Large intestine (tissue), 3 donors: ENCODE data around the gene KARS1. TPM values are rescaled to one million over a fixed set of nuclear protein-coding genes. Genes with fewer than 3 reads are reported as not detected.

Source experiments
- DNase-seq, 2 donors: peaks; one replicate each; pipeline versions ENCODE4 v3.0.0 to v3.0.0-alpha.2; 2013
- H3K27ac ChIP-seq: one replicate; pipeline ENCODE4 v1.5.1; 2013; ENCODE audit warnings: low read length
- H3K27me3 ChIP-seq: 2 replicates; pipeline ENCODE4 v1.6.1; 2013; ENCODE audit warnings: low read length; ENCODE audit not compliant: control insufficient read depth, insufficient read depth
- H3K36me3 ChIP-seq: 2 replicates; pipeline ENCODE4 v1.6.1; 2013; ENCODE audit warnings: low read length; ENCODE audit not compliant: control insufficient read depth, insufficient read depth
- H3K4me1 ChIP-seq: one replicate; pipeline ENCODE4 v1.6.1; 2013; ENCODE audit warnings: low read length; ENCODE audit not compliant: control insufficient read depth, insufficient read depth
- H3K4me3 ChIP-seq: one replicate; pipeline ENCODE4 v1.5.1; 2013; ENCODE audit warnings: low read length
- H3K9me3 ChIP-seq: one replicate; pipeline ENCODE4 v1.6.1; 2013; ENCODE audit warnings: mild to moderate bottlenecking, low read depth, low read length, moderate library complexity; ENCODE audit not compliant: control insufficient read depth
- whole genome bisulfite sequencing: methylation state at CpG from one replicate; pipeline ENCODE4 v1.1.5; 2013; ENCODE audit warnings: low lambda C conversion rate; ENCODE audit not compliant: insufficient coverage; 5-methylcytosine and 5-hydroxymethylcytosine counted together
- polyA plus RNA-seq: library from polyadenylated mRNA; unstranded; fragments of 120-200 nt; gene quantifications from one replicate; pipeline ENCODE4 v1.2.1, GENCODE V29; 2013

Gene KARS1
- polyA plus RNA-seq, 1 donor = 100 TPM

- H3K27ac ChIP-seq = peak overlapping the region; percentile 79
- no peaks in the 10 kb centered on the region for H3K9me3 ChIP-seq
- WGBS = 100% methylated on average over 1 of the region's 8 CpGs
- no peak overlapping the region for H3K4me3 ChIP-seq
- H3K27me3 ChIP-seq = no peaks in the 10 kb centered on the region
- peaks cover 3% of the 10 kb centered on the region for H3K36me3 ChIP-seq
- DNase-seq = peak; percentile 31 to 57
- no peaks in the 10 kb centered on the region for H3K4me1 ChIP-seq
These were observed 56.3 kb downstream of the KARS1 start for GRCh38 chr16:75590920-75591843.

GRCh38 chr16:75589306-75589705, 58.2 kb downstream of the KARS1 start:
- Histone ChIP-seq H3K4me1 (no peaks in the 10 kb centered on the region), H3K36me3 (peaks cover 3% of the 10 kb centered on the region), H3K9me3 (no peaks in the 10 kb centered on the region), H3K4me3 (no peak overlapping the region), H3K27me3 (no peaks in the 10 kb centered on the region), H3K27ac (no peak overlapping the region)
- no CpG with 5 or more reads among the region's 3 CpGs for WGBS
- DNase-seq = no peak

- Histone ChIP-seq H3K27ac (no peak overlapping the region), H3K9me3 (no peaks in the 10 kb centered on the region)
- no CpG with 5 or more reads among the region's 4 CpGs for WGBS
These were observed 58.7 kb downstream of the KARS1 start for GRCh38 chr16:75588716-75589115.

GRCh38 chr16:75584108-75584507, 63.4 kb downstream of the KARS1 start:
- Histone ChIP-seq H3K36me3 (peaks cover 5% of the 10 kb centered on the region), H3K4me1 (no peaks in the 10 kb centered on the region), H3K4me3 (no peak overlapping the region), H3K27ac (no peak overlapping the region), H3K9me3 (no peaks in the 10 kb centered on the region), H3K27me3 (no peaks in the 10 kb centered on the region)
- DNase-seq = no peak
- WGBS = 100% methylated on average over 1 of the region's 3 CpGs

More at GRCh38 chr16:75588716-75589115, 58.7 kb downstream of the KARS1 start:
- Histone ChIP-seq H3K36me3 (peaks cover under 1% of the 10 kb centered on the region), H3K4me3 (no peak overlapping the region), H3K4me1 (no peaks in the 10 kb centered on the region), H3K27me3 (no peaks in the 10 kb centered on the region)
- no peak for DNase-seq

GRCh38 chr16:75579281-75579834, 68.1 kb downstream of the KARS1 start:
- H3K36me3 ChIP-seq = peaks cover 47% of the 10 kb centered on the region

GRCh38 chr16:75578725-75579124, 68.7 kb downstream of the KARS1 start:
- Histone ChIP-seq H3K36me3 (peaks cover 53% of the 10 kb centered on the region), H3K27me3 (no peaks in the 10 kb centered on the region), H3K4me3 (no peak overlapping the region), H3K27ac (no peak overlapping the region), H3K4me1 (no peaks in the 10 kb centered on the region), H3K9me3 (no peaks in the 10 kb centered on the region)
- 83% methylated on average over 1 of the region's 2 CpGs for WGBS
- DNase-seq = no peak

More at GRCh38 chr16:75579281-75579834, 68.1 kb downstream of the KARS1 start:
- 100% methylated on average over 1 of the region's 7 CpGs for WGBS
- no peak for DNase-seq
- Histone ChIP-seq H3K4me1 (no peaks in the 10 kb centered on the region), H3K27ac (no peak overlapping the region), H3K9me3 (no peaks in the 10 kb centered on the region), H3K27me3 (no peaks in the 10 kb centered on the region), H3K4me3 (no peak overlapping the region)

- DNase-seq = no peak
- no CpG with 5 or more reads among the region's 7 CpGs for WGBS
These were observed 69.3 kb downstream of the KARS1 start for GRCh38 chr16:75578212-75578611.

More at GRCh38 chr16:75578212-75578611, 69.3 kb downstream of the KARS1 start:
- Histone ChIP-seq H3K9me3 (no peaks in the 10 kb centered on the region), H3K4me1 (no peaks in the 10 kb centered on the region), H3K27ac (no peak overlapping the region), H3K4me3 (no peak overlapping the region), H3K27me3 (no peaks in the 10 kb centered on the region), H3K36me3 (peaks cover 58% of the 10 kb centered on the region)

Other genes starting within 250 kb of the KARS1 start
- 121 TPM for gene CFDP1, start 214.2 kb downstream of the KARS1 start, polyA plus RNA-seq
- gene TMEM170A, start 183.0 kb downstream of the KARS1 start, polyA plus RNA-seq = 43.0 TPM
- gene CHST6, start 152.2 kb downstream of the KARS1 start, polyA plus RNA-seq = 3.3 TPM
- gene CHST5, start 111.6 kb downstream of the KARS1 start, polyA plus RNA-seq = 35.6 TPM
- gene TMEM231, start 91.4 kb downstream of the KARS1 start, polyA plus RNA-seq = 7.6 TPM
- 136 TPM for gene GABARAPL2, start 81.3 kb downstream of the KARS1 start, polyA plus RNA-seq
- gene ADAT1, start 24.4 kb downstream of the KARS1 start, polyA plus RNA-seq = 31.7 TPM
- 56.8 TPM for gene TERF2IP, start 108 bp upstream of the KARS1 start, polyA plus RNA-seq
- gene CPHXL2, start 29.3 kb upstream of the KARS1 start, polyA plus RNA-seq = 0.06 TPM
- not detected for gene DUXB, start 53.8 kb upstream of the KARS1 start, polyA plus RNA-seq
- not detected for gene CPHXL, start 78.8 kb upstream of the KARS1 start, polyA plus RNA-seq